A673 (cell line): Measurements from ENCODE around the gene TOPBP1. TPM values are rescaled to one million over a fixed set of nuclear protein-coding genes. Genes with fewer than 3 reads are reported as not detected.

Experiments
- BruUV-seq: library from RNA; stranded (reverse); fragments of 400-500 nt; replicated peaks from 2 replicates; lab custom pipeline; 2021; lab: Mats Ljungman, UMichigan
- CTCF ChIA-PET: fragments of 300-600 bp; sonication (Branson Sonifier 250); formaldehyde crosslinking; loops from one replicate; lab custom pipeline; 2022; ENCODE audit warnings: antibody characterized with exemption; lab: Charles Lee
- POLR2A ChIA-PET: fragments of 300-600 bp; sonication (Branson Sonifier 250); formaldehyde crosslinking; loops from one replicate; lab custom pipeline; 2022; ENCODE audit warnings: antibody characterized with exemption; ENCODE audit not compliant: low non-redundant PET; lab: Charles Lee
- DNase-seq: peaks from one replicate; pipeline ENCODE4 v3.0.0-alpha.2; 2015; ENCODE audit warnings: low spot score
- H3K27ac ChIP-seq: fragments of 200-600 bp; sonication (generic); 2 replicates; pipeline ENCODE4 v1.5.1; 2016; ENCODE audit warnings: mixed run types, low read depth, mild to moderate bottlenecking, mixed read lengths, antibody characterized with exemption, low read length; ENCODE audit not compliant: poor library complexity, severe bottlenecking
- H3K27me3 ChIP-seq: fragments of 200-600 bp; sonication (generic); replicated peaks from 2 replicates; pipeline ENCODE4 v1.6.1; 2017; ENCODE audit warnings: mixed run types, low read depth, mild to moderate bottlenecking, mixed read lengths, antibody characterized with exemption, low read length; ENCODE audit not compliant: insufficient read depth, poor library complexity
- H3K36me3 ChIP-seq: fragments of 200-600 bp; sonication (generic); 2 replicates; pipeline ENCODE4 v1.6.1; 2016; ENCODE audit warnings: mixed run types, mild to moderate bottlenecking, mixed read lengths, antibody characterized with exemption, low read length; ENCODE audit not compliant: insufficient read depth, poor library complexity, severe bottlenecking
- H3K4me1 ChIP-seq: fragments of 200-600 bp; sonication (generic); 2 replicates; pipeline ENCODE4 v1.6.1; 2017; ENCODE audit warnings: mixed run types, mild to moderate bottlenecking, mixed read lengths, antibody characterized with exemption, low read length; ENCODE audit not compliant: insufficient read depth, poor library complexity, severe bottlenecking
- H3K4me3 ChIP-seq: fragments of 200-600 bp; sonication (generic); 2 replicates; pipeline ENCODE4 v1.5.1; 2016; ENCODE audit warnings: low read depth, mixed run types, mild to moderate bottlenecking, mixed read lengths, low read length; ENCODE audit not compliant: poor library complexity, severe bottlenecking
- H3K9me3 ChIP-seq: fragments of 200-600 bp; sonication (generic); 2 replicates; pipeline ENCODE4 v1.6.1; 2016; ENCODE audit warnings: mixed run types, low read depth, mild to moderate bottlenecking, mixed read lengths, antibody characterized with exemption, low read length; ENCODE audit not compliant: poor library complexity, severe bottlenecking
- CTCF ChIP-seq: fragments of 300-800, 200-600 bp; sonication (generic); conservative IDR thresholded peaks from 2 replicates; pipeline ENCODE4 v1.5.1; 2017; ENCODE audit warnings: low read depth, mild to moderate bottlenecking, antibody characterized with exemption, low read length, moderate library complexity, mixed read lengths
- EZH2 ChIP-seq: fragments of 200-600 bp; sonication (generic); IDR thresholded peaks from 2 replicates; pipeline ENCODE4 v1.6.1; 2017; ENCODE audit warnings: borderline replicate concordance, low read depth, mild to moderate bottlenecking, mixed read lengths, antibody characterized with exemption, low read length; ENCODE audit not compliant: poor library complexity, severe bottlenecking
- intact Hi-C: fragments of 100-400 bp; cut with micrococcal nuclease; formaldehyde crosslinking; loops from one replicate; pipeline ENCODE4 v1.10.0; 2022; ENCODE audit not compliant: unreplicated experiment
- total RNA-seq: library from RNA; stranded (reverse); gene quantifications from 2 replicates; pipeline ENCODE4 v1.2.3, GENCODE V29; 2021

TOPBP1 gene
- total RNA-seq, 1 experiment from 2014 or later, result 59.8 TPM

DNA sequence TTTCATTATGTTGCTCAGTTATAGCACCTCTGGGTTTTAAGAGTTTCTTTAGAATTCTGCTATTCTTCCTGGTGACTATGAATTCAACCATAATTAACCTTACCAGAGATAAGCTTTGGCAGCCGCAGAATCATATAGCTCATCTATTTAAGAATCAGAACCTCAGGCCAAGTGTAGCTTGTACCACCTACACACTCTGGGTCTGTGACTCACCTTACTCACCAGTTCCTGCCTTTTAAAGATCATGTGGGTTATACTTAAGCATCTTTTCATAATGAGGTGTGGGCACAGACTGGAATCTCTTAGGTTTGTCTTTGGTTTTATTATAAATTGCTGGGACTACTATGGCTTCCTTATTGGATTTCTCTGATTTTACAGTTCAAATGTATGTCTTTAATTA, 66.4 kb downstream of the TOPBP1 start:
- H3K27me3 ChIP-seq, result no peaks in the 10 kb centered on the region
- H3K4me3 ChIP-seq, result no peak overlapping the region
- POLR2A ChIA-PET, result no interaction called here
- CTCF ChIA-PET, result no interaction called here
- TF ChIP-seq CTCF, result no peak
- no peak for TF ChIP-seq EZH2
- intact Hi-C loops, result no loop called here
- no peaks in the 10 kb centered on the region for H3K36me3 ChIP-seq
- H3K9me3 ChIP-seq, result no peaks in the 10 kb centered on the region
- BruUV-seq, result no TSS peak
- H3K27ac ChIP-seq, result no peak overlapping the region
- DNase-seq, result no peak
- peaks cover 13% of the 10 kb centered on the region for H3K4me1 ChIP-seq

DNA sequence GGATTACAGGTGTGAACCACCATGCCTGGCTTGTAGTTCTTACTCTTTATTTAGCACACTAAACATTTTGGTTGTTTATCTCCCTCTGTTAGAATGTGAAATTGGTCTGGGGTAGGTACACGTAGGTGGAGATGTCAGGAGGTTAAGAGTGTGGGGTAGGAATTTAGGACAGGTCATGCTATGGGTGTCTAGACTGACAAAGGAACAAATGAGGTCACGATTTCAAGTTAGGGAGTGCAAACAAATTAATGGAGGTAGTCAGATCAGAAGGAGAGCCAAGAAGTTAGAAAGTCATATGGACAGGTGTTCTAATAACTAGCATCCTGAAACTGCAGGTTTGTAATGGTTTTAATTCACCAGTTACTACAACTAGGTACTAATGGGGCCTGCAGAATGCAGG, 68.5 kb downstream of the TOPBP1 start:
- no TSS peak for BruUV-seq
- H3K27ac ChIP-seq, result no peak overlapping the region
- intact Hi-C loops, result no loop called here

DNA sequence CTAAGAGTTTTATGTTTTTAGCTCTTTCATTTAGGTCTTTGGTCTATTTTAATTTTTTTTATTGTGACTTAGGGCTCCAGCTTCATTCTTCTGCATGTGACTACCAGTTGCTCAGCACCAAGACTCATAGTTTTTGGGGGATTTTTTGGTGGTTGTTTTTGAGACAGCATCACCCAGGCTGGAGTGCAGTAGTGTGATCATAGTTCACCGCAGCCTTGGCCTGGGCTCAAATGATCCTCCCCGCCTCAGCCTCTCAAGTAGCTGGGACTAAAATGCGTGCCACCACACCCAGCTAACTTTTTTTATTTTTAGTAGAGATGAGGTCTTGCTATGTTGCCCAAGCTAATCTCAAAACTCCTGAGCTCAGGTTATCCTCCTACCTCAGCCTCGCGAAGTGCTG, 68.9 kb downstream of the TOPBP1 start:
- ChIA-PET POLR2A (no interaction called here), CTCF (no interaction called here)
- H3K27me3 ChIP-seq, result no peaks in the 10 kb centered on the region
- no peak overlapping the region for H3K4me3 ChIP-seq
- TF ChIP-seq EZH2, result no peak
- no peak for TF ChIP-seq CTCF
- peaks cover 13% of the 10 kb centered on the region for H3K4me1 ChIP-seq
- DNase-seq, result no peak
- no peak overlapping the region for H3K27ac ChIP-seq
- BruUV-seq, result no TSS peak
- intact Hi-C loops, result no loop called here
- peaks cover 19% of the 10 kb centered on the region for H3K36me3 ChIP-seq
- H3K9me3 ChIP-seq, result no peaks in the 10 kb centered on the region

More for the DNA sequence above, 68.5 kb downstream of the TOPBP1 start:
- DNase-seq, result no peak
- H3K9me3 ChIP-seq, result no peaks in the 10 kb centered on the region
- ChIA-PET CTCF (no interaction called here), POLR2A (no interaction called here)
- H3K27me3 ChIP-seq, result no peaks in the 10 kb centered on the region
- H3K4me3 ChIP-seq, result no peak overlapping the region
- TF ChIP-seq CTCF, result no peak
- peaks cover 15% of the 10 kb centered on the region for H3K36me3 ChIP-seq
- H3K4me1 ChIP-seq, result peaks cover 13% of the 10 kb centered on the region
